GM12878 (cell line): ENCODE results near the gene NPC1. TPM values are rescaled to one million over a fixed set of nuclear protein-coding genes. Genes with fewer than 3 reads are reported as not detected.

Experiments used
- BHLHE40 ChIP-seq, 2 experiments: fragments of 450-650 bp in 1 of 2; IDR thresholded peaks; 2 replicates each; pipeline ENCODE4 v1.6.1; 2011 to 2017; ENCODE audit warnings: low read depth in 2 of 2, borderline replicate concordance in 1 of 2, improper control_type of control experiment in 1 of 2, low read length in 1 of 2, mild to moderate bottlenecking in 1 of 2
- CREM ChIP-seq: IDR thresholded peaks from 2 replicates; pipeline ENCODE4 v1.6.1; 2014; ENCODE audit warnings: antibody characterized with exemption, low read depth
- CUX1 ChIP-seq: IDR thresholded peaks from 2 replicates; pipeline ENCODE4 v1.6.1; 2012; ENCODE audit warnings: improper control_type of control experiment, low read depth, low read length; ENCODE audit not compliant: insufficient replicate concordance
- DPF2 ChIP-seq: fragments of 450-650 bp; IDR thresholded peaks from 2 replicates; pipeline ENCODE4 v1.6.1; 2017; ENCODE audit warnings: mild to moderate bottlenecking
- E2F4 ChIP-seq: IDR thresholded peaks from 2 replicates; pipeline ENCODE4 v1.6.1; 2012; ENCODE audit warnings: low read depth, low read length, improper control_type of control experiment
- IRF3 ChIP-seq: fragments of 450-650 bp; IDR thresholded peaks from 2 replicates; pipeline ENCODE4 v1.6.1; 2014; ENCODE audit warnings: mild to moderate bottlenecking
- MAX ChIP-seq: IDR thresholded peaks from 2 replicates; pipeline ENCODE4 v1.6.1; 2012; ENCODE audit warnings: low read depth, low read length, improper control_type of control experiment
- NKRF ChIP-seq: fragments of 450-650 bp; conservative IDR thresholded peaks from 2 replicates; pipeline ENCODE4 v1.6.1; 2017; ENCODE audit warnings: mild to moderate bottlenecking, moderate library complexity
- NR2C1 ChIP-seq: fragments of 450-650 bp; IDR thresholded peaks from 2 replicates; pipeline ENCODE4 v1.6.1; 2017; ENCODE audit warnings: antibody characterized with exemption, mild to moderate bottlenecking, moderate library complexity
- PKNOX1 ChIP-seq: fragments of 450-650 bp; IDR thresholded peaks from 2 replicates; pipeline ENCODE4 v1.6.1; 2016; ENCODE audit warnings: mild to moderate bottlenecking
- PRDM15 ChIP-seq: fragments of 450-650 bp; formaldehyde crosslinking; IDR thresholded peaks from 2 replicates; pipeline ENCODE4 v1.4.0; 2020; ENCODE audit warnings: mild to moderate bottlenecking, moderate library complexity
- RELA ChIP-seq: fragments of 450-650 bp; IDR thresholded peaks from 2 replicates; pipeline ENCODE4 v1.8.0; 2014; ENCODE audit warnings: borderline replicate concordance; ENCODE audit not compliant: partially characterized antibody
- TAF1 ChIP-seq: IDR thresholded peaks from 2 replicates; pipeline ENCODE4 v1.6.1; 2011; ENCODE audit warnings: mild to moderate bottlenecking, low read depth, low read length, borderline replicate concordance
- TCF7 ChIP-seq: IDR thresholded peaks from 2 replicates; pipeline ENCODE4 v1.6.1; 2014; ENCODE audit warnings: antibody characterized with exemption, borderline replicate concordance
- polyA plus RNA-seq, 11 experiments: library from polyadenylated mRNA; depleted of rRNA in 4 of 11; unstranded in 6 of 11; stranded (reverse) in 5 of 11; fragments of >200 nt; fragmentation: Nextera tagmentation in 4 of 11; fragmentation: Illumina TruSeq in 1 of 11; extraction: Ambion mirVana in 4 of 11; extraction: Trizol in 1 of 11; gene quantifications; 1 replicate in 1 of 11; 2 replicates in 10 of 11; pipeline versions ENCODE4 v1.2.1 to v1.2.3, GENCODE V29; 2011 to 2016; ENCODE audit warnings: inconsistent platforms in 2 of 11, missing spikeins in 2 of 11, low read depth in 1 of 11
- total RNA-seq, 4 experiments: library from RNA; depleted of rRNA in 3 of 4; stranded (reverse); fragments of >200 nt in 3 of 4; fragmentation: Illumina TruSeq in 1 of 4; extraction: Trizol in 1 of 4; gene quantifications; 2 replicates each; pipeline versions ENCODE4 v1.2.1 to v1.2.3, GENCODE V29; 2013 to 2021

The NPC1 gene
- total and polyA plus RNA-seq, 10 of the 15 experiments (the other 5 are each of a cell fraction or from before 2014, with no cell fraction given): 10.1 to 45.2 (median 19.4) TPM

- TF ChIP-seq RELA (no peak), TAF1 (no peak), TCF7 (no peak), PRDM15 (CRISPR knock-in tag) (no peak), BHLHE40 (IDR thresholded peaks at IDR 0.05; ENCODE audit: borderline replicate concordance in 1 of 2, low read depth in 2 of 2, low read length in 1 of 2) (no peak), CUX1 (no peak), NR2C1 (no peak), MAX (no peak), E2F4 (no peak), IRF3 (no peak), NKRF (no peak), DPF2 (no peak), CREM (0 out of 2 replicates have a peak, but pooled peaks have one; percentile 16), PKNOX1 (no peak)
Observed at GRCh38 chr18:23515911-23516546, 70.3 kb downstream of the NPC1 start (continued).
